22Rv1 (cell line): ENCODE results near the gene RNF5.
A peak's percentile ranks its signal among the peaks of the same experiment; 100 is the strongest.

Experiments used
- H3K27ac ChIP-seq: fragments of 450-650 bp; 2 replicates; pipeline ENCODE4 v1.5.1; 2017
- ZFX ChIP-seq: fragments of 450-650 bp; IDR thresholded peaks from 2 replicates; pipeline ENCODE4 v1.6.1; 2017; ENCODE audit warnings: antibody characterized with exemption, borderline replicate concordance
- TF ChIP-seq, protein P1 (sequence below): fragments of 450-650 bp; IDR thresholded peaks from 2 replicates; pipeline ENCODE4 v1.5.1; 2017; ENCODE audit warnings: mild to moderate bottlenecking

The RNF5 gene

DNA sequence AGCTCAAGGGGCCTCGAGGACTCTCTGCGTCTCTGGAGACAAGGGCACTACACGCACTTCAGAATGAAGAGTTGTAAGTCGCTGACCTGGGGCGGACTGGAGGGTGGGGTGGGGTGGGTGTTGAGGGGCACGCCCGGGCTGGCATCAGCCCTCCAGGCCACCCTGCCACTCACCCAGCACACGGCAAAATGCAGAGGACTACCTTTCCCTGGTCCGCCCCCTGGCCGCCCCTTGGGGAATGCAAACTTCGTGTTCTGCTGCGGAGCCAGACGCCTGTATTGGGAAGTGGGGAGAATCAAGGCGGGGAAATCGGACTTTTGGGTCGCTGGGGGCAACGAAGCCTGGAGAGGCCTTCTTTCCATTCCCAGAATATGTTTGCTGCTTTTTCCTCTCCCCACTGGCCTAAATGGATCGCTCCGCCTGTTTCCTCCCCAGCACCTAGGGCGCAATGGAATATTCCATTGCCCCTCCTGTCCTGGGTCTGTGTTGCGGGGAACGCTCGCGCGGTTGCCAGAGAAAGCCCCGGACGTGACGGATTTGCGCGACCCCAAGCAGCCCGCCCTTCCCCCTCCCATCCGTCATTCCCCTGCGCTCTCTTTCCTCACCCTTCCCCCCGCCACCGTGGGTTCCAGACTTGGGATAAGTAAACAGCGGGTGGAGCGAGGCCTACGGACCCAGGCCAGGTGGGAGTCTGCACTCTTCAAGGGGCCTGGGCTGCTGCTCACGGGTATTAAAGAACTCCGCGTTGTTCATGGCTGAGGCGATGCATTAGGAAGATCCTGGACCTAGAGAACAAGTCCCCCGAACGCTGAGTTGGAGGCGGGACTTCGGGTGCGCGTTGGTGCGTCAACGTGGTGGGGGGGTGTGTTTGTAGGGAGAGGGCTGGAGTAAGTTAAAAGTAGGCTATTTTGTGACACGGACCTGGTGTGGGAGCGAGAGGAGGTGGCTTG is 24.4 kb upstream of the RNF5 start, which contains the start of gene PPT2:
PPT2 (plus strand) TSS at position 578 of the 950 bp plus-strand sequence. CDS start 454 bp downstream, outside the sequence.
- peak within 1 kb of the TSS; percentile 86 for H3K27ac ChIP-seq
- TF ChIP-seq, protein P1, sequence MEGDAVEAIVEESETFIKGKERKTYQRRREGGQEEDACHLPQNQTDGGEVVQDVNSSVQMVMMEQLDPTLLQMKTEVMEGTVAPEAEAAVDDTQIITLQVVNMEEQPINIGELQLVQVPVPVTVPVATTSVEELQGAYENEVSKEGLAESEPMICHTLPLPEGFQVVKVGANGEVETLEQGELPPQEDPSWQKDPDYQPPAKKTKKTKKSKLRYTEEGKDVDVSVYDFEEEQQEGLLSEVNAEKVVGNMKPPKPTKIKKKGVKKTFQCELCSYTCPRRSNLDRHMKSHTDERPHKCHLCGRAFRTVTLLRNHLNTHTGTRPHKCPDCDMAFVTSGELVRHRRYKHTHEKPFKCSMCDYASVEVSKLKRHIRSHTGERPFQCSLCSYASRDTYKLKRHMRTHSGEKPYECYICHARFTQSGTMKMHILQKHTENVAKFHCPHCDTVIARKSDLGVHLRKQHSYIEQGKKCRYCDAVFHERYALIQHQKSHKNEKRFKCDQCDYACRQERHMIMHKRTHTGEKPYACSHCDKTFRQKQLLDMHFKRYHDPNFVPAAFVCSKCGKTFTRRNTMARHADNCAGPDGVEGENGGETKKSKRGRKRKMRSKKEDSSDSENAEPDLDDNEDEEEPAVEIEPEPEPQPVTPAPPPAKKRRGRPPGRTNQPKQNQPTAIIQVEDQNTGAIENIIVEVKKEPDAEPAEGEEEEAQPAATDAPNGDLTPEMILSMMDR: no peak
- TF ChIP-seq ZFX: no peak

DNA sequence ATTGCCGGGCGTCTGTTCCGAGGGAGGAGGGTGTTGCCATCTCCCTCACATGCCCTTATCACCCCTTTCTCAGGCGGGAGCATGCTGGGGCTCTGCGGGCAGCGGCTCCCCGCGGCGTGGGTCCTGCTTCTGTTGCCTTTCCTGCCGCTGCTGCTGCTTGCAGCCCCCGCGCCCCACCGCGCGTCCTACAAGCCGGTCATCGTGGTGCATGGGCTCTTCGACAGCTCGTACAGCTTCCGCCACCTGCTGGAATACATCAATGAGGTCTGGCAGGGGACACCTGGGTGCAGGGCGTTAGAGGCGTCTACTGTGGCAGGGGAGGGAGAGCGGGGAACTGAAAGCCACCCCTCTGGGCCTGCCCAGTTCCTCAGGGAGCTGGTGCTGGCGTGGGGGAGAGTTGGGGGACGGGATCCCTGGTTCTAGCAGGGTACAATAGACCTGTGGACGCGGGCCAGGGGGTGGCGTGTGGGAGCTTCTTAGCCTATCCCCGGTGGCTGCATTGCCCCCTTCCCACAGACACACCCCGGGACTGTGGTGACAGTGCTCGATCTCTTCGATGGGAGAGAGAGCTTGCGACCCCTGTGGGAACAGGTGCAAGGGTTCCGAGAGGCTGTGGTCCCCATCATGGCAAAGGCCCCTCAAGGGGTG is 23.6 kb upstream of the RNF5 start:
- no peak for TF ChIP-seq ZFX
- TF ChIP-seq, protein P1: peak; percentile 83
- peak overlapping the region; percentile 86 for H3K27ac ChIP-seq

DNA sequence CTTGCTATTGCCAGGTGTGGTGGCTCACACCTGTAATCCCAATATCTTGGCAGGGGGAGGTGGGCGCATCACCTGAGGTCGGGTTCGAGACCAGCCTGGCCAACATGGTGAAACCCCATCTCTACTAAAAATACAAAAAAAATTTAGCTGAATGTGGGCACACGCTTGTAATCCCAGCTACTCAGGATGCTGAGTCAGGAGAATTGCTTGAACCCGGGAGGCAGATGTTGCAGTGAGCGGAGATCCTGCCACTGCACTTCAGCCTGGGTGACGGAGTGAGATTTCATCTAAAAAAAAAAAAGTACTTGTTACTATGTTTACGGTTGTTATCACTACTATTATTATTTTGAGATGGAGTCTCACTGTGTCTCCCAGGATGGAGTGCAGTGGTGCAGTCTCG is 21.3 kb upstream of the RNF5 start:
- H3K27ac ChIP-seq: no peak overlapping the region
- TF ChIP-seq, protein P1: no peak
- TF ChIP-seq ZFX: no peak

DNA sequence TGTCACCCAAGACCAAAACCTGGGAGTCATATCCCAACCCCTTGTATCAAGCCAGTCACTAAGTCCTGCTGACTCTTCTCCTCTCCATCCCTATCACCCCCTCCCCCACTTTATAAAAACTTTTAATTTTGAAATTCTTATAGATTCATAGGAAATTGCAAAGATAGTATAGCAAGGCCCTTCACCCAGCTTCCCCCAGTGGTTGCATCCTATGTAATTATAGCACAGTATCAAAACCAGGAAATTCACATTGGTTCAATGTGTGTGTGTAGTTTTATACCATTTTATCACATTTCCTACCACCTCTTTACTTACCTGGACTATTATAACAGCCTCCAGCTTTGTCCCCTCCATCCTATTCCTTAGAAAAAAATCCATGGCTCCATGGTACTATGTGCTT is 20.2 kb upstream of the RNF5 start:
- no peak for TF ChIP-seq ZFX
- TF ChIP-seq, protein P1: no peak
- no peak overlapping the region for H3K27ac ChIP-seq

DNA sequence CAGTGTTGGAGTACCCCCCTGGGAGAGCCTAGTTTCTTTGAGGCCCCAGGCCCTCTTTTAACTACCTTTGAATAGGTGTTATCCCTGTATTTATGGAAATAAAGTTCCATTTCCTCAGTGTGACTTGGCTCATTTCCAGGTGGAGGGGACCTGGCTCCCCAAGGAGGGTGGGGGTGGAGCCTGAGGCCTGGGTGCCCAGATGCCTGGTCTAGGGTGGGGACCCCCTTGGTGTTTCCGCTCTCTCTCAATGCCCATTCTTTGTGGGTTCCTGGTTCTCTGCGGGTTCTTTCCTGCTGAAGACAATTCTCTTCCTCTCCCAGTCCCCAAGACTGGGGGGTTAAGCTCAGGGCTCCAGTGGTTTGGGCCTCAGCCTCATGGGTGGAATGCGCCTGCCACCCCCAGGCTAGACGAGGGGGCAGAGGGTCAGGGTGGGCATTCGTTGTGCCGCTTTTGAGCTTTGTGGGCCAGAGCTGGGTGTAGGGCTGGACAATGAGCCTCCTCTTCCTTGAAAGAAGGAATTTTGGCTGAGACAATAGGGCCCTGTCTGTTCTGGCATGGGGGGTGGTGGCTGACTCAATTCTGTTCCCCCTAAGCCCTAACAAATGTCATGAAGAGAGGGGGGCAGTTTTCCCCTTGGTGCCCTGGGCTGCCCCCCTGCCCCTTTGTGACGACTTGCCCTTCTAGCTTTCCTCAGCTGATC is 14.5 kb upstream of the RNF5 start:
- no peak overlapping the region for H3K27ac ChIP-seq
- TF ChIP-seq ZFX: no peak
- TF ChIP-seq, protein P1: no peak

DNA sequence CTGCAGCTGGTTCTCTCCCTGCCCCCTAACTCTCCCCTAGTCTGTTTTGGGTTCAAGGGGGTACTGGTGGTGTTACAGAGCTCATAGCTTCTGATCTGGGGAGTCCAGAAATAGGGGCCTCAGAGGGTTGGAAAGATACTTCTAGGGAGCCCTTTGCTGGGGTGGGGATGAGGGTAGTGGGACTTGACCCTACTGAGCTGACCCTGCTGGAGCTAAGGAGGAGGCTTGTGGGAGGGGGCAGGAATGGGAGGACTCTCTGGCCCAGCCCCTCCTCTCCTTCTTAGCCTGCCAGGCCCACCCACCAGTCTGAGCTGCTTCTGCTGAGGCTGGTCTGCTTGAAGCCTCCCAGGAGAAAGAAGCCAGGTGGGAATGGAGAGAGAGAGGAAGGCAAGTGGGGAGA is 13.9 kb upstream of the RNF5 start, which contains the start of gene EGFL8:
EGFL8 (plus strand) TSS at position 301 of the 400 bp plus-strand sequence. CDS start 1,571 bp downstream, outside the sequence.
- no peak within 1 kb of the TSS for H3K27ac ChIP-seq
- TF ChIP-seq ZFX: no peak
- TF ChIP-seq, protein P1: no peak
